ENCODE results near the gene HMCN1.

Gene HMCN1

DNA sequence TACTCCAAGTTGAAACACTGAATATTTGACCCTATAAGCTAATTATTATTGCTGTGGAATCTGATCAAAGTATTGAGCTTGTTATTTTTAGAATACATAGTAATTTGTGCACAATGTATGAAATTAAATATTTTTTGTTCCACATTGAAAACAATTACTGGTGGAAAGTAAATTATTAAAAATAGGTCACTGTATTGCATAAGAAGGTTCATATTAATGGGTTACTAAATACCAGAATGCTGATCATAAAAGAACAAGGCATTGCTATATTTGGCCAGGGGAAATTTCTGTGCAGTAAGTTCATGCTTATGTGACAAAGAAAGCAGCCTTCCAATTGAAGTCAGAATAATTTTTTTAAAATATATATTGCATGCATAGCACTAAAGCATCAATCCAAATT is 481.4 kb downstream of the HMCN1 start:
- no peak overlapping the region for H3K4me3 ChIP-seq (ENCODE audit: low read depth, low read length)

DNA sequence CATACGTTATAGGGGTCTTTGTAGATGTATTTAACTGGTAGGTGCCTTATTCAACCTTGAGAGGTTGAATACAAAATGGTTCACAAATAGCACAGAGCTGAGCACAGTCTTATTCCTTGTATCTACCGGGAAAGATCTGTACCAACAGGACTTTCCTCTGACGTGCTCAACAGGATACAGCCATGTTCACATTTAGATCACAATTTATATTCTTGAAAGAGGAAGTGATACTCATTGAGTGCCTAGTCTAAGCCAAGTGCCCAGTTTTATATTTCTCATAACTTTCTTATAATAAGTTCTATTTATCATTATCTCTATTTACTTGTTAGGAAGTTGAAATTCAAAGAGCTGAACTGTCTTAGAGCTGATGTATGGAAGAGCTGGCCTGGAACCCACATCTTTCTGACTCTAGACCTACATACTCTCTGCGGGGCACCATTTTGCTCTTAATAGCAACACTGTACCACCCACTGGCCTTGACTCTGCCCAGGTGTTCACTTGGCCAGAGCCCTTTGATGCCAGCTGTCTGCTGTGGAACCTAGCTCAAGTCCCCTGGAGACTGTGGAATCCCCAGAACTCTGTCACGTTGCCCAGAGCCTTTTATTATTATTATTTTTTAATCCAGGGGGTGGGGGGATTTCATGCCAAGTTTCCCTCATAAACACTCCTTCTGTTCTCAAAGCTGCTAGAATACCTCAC is 484.6 kb downstream of the HMCN1 start:
- no peak overlapping the region for H3K4me3 ChIP-seq (ENCODE audit: low read depth, low read length)

DNA sequence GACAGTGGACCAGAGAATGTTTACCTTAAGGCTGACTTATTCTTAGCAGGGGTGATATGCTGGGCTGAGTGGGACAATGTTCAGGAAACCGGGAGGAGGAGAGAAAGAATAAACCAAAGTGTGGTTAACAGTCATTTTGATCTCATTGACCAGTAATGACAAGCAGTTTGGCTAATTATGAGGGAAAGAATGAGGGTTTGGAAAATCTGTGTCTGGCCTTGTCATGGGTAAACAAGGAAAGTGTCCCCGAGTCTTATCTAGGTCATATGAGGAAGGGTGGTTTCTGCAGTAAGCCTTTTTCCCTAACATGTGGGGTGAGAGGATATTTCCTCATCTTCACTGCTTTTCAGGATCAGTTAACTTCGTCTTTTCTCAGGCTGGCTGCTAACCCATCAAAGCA is 485.9 kb downstream of the HMCN1 start:
- H3K4me3 ChIP-seq (ENCODE audit: low read depth, low read length), result no peak overlapping the region

DNA sequence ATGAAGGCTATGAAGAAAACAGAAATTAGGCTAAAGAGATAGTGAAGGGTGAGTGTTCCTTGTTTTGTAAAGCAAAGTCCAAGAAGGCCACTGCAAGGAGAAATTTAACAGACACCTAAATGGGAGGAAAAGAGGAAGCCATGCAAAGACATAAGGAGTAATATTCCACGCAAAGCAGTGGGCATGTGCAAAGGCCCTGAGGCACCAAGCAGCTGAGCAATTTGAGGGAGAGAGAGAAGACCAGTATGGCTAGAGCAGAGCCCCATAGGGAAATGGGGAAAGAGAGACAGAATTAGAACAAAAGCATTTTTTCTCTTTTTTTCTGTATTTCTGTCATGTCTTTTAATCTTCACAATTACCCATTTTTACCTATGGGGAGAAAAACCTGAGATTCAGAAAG is 486.7 kb downstream of the HMCN1 start:
- H3K4me3 ChIP-seq (ENCODE audit: low read depth, low read length), result no peak overlapping the region

DNA sequence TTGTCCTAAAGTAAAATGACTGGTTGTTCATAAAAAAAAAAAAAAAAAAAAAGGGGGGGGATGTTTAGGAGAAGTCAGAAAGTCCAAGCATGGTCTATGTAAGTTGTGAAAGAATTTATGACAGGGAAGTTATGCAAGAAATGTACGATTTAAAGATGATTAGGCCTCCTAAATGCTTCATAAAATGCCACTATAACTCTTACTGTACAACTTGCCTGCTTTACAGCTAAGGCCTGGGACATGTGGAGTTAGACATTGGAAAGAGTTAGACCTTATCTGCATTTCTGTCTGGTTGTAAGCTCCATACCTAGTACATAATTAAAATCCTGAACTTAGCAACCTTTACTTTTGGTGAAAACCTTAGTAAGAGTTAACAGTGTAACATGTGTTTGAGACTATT is 490.9 kb downstream of the HMCN1 start:
- no peak overlapping the region for H3K4me3 ChIP-seq (ENCODE audit: low read depth, low read length)

DNA sequence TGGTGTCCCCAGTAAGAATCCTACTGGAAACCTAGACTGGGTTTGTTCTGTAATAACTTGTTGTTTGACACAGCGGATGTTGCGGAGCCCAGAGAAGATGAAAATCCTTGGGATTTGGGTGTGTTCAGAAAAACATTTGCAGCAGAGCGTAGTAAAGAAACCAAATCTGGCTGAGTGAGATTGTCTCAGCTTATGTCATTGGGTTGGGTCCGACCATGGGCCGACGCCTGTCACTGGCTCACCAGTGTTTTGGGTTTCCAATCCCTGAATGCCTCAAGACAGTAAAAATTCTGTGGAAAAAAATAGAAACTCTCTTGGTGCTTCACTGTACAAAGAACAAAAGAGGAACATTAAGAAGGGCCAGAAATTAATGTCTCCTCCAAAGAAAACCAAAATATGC is 494.6 kb downstream of the HMCN1 start:
- no peak overlapping the region for H3K4me3 ChIP-seq (ENCODE audit: low read depth, low read length)

DNA sequence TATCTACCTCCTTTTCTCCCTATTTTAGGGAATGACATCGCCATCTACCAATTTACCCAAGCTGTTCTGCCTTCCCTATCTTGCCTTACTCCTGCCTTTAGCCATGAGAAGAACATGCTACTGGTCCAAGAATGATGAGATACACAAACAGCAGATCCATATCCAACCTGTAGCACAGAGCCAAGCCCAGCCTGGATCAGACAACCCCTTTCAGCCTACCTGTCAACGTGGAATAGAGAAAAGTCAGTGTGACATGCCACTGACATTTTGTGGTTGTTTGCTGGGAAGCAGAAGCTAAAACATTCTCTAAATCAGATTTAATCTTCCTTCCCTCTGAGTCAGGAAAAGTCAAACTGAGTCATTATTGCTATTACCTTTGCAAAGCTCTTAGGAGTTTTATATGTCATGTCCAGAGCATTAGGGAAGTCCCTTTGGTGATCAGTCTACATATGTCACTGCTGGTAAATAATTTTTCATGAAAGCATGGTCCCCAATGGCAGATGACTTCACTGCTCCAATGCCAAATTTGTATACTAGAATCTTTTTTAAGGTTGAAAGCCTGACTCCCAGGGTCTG is 497.8 kb downstream of the HMCN1 start:
- no peak overlapping the region for H3K4me3 ChIP-seq (ENCODE audit: low read depth, low read length)

DNA sequence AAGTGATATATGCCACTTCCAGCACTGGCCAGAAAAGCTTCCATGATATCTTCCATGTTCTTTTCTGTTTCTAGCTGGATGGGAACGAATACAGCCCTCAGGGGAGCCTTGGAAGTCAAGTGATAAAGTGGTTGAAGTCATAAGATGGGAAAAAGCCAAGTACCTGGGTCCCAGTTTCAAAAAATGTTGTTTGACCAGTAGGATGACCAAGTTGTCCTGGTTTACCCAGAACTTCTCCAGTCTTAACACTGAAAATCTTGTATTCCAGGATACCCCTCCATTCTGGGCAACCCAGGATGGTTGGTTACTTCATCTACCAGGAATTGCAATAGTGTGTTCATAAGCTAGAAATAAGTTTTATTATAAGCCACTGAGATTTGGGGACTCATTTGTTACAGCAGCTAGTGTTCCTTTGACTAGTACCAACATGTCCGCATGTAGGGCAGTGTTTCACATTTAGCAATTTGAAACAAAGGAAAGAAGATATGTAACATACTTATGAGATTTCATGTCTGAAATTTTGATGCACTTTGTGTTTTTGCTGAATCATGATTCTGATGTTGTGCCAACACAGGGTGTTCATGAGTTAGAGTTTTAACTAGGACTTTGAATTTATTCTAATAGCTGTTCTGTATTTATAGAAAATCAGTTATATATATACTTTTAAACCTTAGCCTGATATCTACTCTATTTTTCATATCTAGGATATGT is 500.9 kb downstream of the HMCN1 start:
- no peak overlapping the region for H3K4me3 ChIP-seq (ENCODE audit: low read depth, low read length)

DNA sequence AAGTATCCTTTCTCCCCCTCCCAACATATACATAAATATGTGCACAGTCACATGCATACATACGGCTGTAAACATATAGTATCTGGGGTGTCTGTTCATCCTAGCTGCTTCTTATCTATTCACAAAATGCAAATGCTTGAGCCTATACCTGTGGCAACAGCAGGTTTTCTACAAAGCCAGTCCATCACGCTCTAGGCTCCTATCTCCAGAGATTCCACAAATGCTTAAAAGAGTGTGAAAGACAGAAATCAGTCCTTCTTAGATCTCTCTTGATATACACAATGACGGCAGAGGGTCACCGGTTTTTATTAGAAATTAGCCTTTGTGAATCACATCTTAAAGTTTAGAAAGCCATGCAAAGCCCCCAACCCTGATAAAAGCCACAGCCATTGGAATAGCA is 501.5 kb downstream of the HMCN1 start:
- no peak overlapping the region for H3K4me3 ChIP-seq (ENCODE audit: low read depth, low read length)

DNA sequence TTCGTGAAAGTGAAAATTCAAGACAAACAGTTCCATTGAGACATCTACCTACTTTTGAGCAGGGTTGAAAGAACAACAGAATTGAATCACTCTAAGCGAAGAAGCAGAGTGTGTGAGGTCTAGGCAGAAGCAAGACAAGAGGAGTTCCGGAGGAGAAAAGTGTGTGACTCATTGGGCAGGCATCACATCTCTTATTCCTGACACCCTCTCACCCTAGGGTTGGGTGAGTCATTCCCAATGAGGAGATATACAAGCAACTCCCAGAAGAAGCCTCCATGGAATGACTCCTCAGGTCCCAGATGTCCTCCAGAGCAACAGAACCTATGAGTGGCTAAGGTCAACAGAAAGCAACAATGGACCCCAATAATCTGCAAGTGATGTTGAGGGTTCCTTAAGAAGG is 502.7 kb downstream of the HMCN1 start:
- H3K4me3 ChIP-seq (ENCODE audit: low read depth, low read length), result no peak overlapping the region

DNA sequence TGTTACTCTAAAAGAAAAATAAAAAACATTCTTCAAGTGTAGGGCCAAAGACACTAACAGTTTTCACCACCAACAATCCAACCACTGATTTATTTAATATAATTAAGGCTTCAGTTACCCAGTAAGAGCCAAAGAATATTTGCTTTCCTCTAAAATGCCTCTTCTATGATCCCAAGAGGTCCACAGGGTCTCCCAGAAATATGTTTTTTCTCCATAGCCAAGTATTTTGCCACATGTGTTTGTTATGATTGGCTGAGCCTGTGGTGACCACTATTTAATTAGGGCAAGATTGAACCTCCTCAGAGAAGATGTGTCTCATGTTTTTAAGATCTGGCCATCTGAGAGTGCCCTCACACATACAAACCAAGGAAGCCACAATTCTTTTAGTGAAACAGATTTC is 505.0 kb downstream of the HMCN1 start:
- H3K4me3 ChIP-seq (ENCODE audit: low read depth, low read length), result no peak overlapping the region

DNA sequence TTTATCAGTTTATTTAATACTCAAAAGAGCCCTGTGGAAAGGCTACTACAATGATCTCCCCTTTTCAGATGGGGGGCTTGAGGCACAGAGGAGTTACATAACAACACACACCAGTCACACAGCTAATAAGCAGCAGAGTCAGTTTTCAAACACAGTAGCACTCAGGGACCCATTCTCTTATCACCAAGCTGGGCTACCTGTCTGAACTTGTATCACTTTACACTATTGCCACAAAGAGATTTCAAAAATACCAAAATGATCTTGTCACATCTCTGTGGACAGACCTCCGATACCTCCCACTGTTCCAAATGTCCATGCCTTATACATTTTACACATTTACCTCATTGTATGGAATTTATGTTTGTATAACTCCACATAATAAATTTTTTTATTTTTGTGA is 506.2 kb downstream of the HMCN1 start:
- H3K4me3 ChIP-seq (ENCODE audit: low read depth, low read length), result no peak overlapping the region
